Skeletal muscle tissue (tissue), 4 donors: ENCODE data around the gene NFATC2. TPM values are rescaled to one million over a fixed set of nuclear protein-coding genes. Genes with fewer than 3 reads are reported as not detected.
A peak's percentile ranks its signal among the peaks of the same experiment; 100 is the strongest.

Experiments used
- H3K27ac ChIP-seq: one replicate; pipeline ENCODE4 v1.7.0; 2013; ENCODE audit warnings: mild to moderate bottlenecking, low read depth, low read length, inconsistent platforms
- H3K27me3 ChIP-seq, 3 donors: one replicate each; pipeline ENCODE4 v1.7.0; 2013; ENCODE audit warnings: low read length in 3 of 3; ENCODE audit not compliant: control insufficient read depth in 3 of 3, insufficient read depth in 3 of 3
- H3K36me3 ChIP-seq, 3 donors: one replicate each; pipeline ENCODE4 v1.7.0; 2013; ENCODE audit warnings: low read length in 3 of 3; ENCODE audit not compliant: control insufficient read depth in 3 of 3, insufficient read depth in 3 of 3
- H3K4me1 ChIP-seq, 3 donors: one replicate each; pipeline ENCODE4 v1.7.0; 2013; ENCODE audit warnings: low read length in 3 of 3, mild to moderate bottlenecking in 3 of 3; ENCODE audit not compliant: control insufficient read depth in 3 of 3, insufficient read depth in 3 of 3
- H3K4me3 ChIP-seq, 3 donors: one replicate each; pipeline ENCODE4 v1.7.0; 2013; ENCODE audit warnings: low read length in 3 of 3
- H3K9ac ChIP-seq, 3 donors: one replicate each; pipeline ENCODE4 v1.7.0; 2013; ENCODE audit warnings: low read length in 3 of 3, mild to moderate bottlenecking in 3 of 3, moderate library complexity in 2 of 3, low read depth in 1 of 3
- H3K9me3 ChIP-seq, 3 donors: one replicate each; pipeline ENCODE4 v1.7.0; 2013; ENCODE audit warnings: low read length in 3 of 3; ENCODE audit not compliant: control insufficient read depth in 3 of 3
- total RNA-seq: library from RNA; depleted of rRNA; stranded (reverse); fragments of >200 nt; gene quantifications from one replicate; pipeline ENCODE4 v1.2.3, GENCODE V29; 2014
- donor health status: Osteomylitis.

Gene NFATC2
- total RNA-seq, 1 donor from 2014 or later = 3.1 TPM

DNA sequence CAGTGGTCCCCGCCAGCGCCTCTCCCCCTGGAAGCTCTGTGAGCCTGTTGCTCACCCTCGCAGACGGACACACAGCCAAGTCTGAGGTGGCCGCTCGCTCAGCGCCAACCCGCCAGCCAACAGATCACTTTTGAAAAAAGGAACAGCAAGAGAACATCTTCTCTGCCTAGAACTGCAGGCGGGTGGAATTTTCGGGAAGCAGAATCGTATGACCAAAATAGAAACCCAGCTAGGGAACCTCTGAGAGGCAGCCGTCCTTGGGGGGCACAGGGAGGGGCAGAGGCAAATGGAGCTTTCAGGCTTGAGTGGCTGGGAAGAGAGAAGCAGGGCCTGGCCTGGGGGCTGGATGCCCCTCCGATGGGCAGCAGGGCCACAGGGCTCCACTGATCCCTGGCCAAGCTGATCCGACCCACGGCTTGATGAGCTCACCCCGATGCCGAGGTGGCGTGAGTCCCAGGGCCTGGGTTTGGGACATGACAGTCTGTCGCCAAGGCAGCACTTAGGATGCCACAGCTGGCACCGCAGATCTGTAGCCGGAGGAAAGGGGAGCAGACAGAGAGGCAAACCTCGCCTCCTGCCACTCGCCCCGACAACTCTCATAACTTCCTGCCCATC, 9.8 kb downstream of the NFATC2 start:
- H3K27me3 ChIP-seq = no peaks in the 10 kb centered on the region
- H3K4me1 ChIP-seq = peaks cover 32 to 44% (median 40%) of the 10 kb centered on the region in 3 donors
- peaks cover 0 to 3% (median 0%) of the 10 kb centered on the region in 3 donors for H3K36me3 ChIP-seq
- H3K9me3 ChIP-seq = no peaks in the 10 kb centered on the region
- H3K4me3 ChIP-seq = peak overlapping the region in 2 of 3 donors; percentile 49 to 64
- peak overlapping the region; percentile 44 to 69 (median 65) for H3K9ac ChIP-seq
- H3K27ac ChIP-seq = peak overlapping the region; percentile 81

- H3K9ac ChIP-seq = peak overlapping the region; percentile 44 to 69 (median 65)
- peak overlapping the region in 2 of 3 donors; percentile 12 to 49 for H3K4me3 ChIP-seq
Measured at GRCh38 chr20:51531712-51532456, 10.6 kb downstream of the NFATC2 start.

GRCh38 chr20:51531141-51531710, 11.3 kb downstream of the NFATC2 start:
- Histone ChIP-seq H3K27me3 (no peaks in the 10 kb centered on the region), H3K27ac (no peak overlapping the region), H3K4me3 (no peak overlapping the region), H3K4me1 (peaks cover 24 to 39% (median 32%) of the 10 kb centered on the region in 3 donors), H3K9ac (no peak overlapping the region), H3K9me3 (no peaks in the 10 kb centered on the region), H3K36me3 (no peaks in the 10 kb centered on the region)

More at GRCh38 chr20:51531712-51532456, 10.6 kb downstream of the NFATC2 start:
- Histone ChIP-seq H3K27ac (peak overlapping the region; percentile 81), H3K27me3 (no peaks in the 10 kb centered on the region), H3K4me1 (peaks cover 31 to 42% (median 39%) of the 10 kb centered on the region in 3 donors), H3K9me3 (no peaks in the 10 kb centered on the region), H3K36me3 (no peaks in the 10 kb centered on the region)

- Histone ChIP-seq H3K4me3 (no peak overlapping the region), H3K4me1 (peaks cover 20 to 34% (median 30%) of the 10 kb centered on the region in 3 donors), H3K36me3 (no peaks in the 10 kb centered on the region), H3K27ac (no peak overlapping the region), H3K9ac (no peak overlapping the region), H3K9me3 (no peaks in the 10 kb centered on the region), H3K27me3 (no peaks in the 10 kb centered on the region)
Measured at GRCh38 chr20:51529758-51530157, 12.8 kb downstream of the NFATC2 start.

- H3K9me3 ChIP-seq = no peaks in the 10 kb centered on the region
- no peaks in the 10 kb centered on the region for H3K36me3 ChIP-seq
- no peak overlapping the region for H3K9ac ChIP-seq
- no peak overlapping the region for H3K27ac ChIP-seq
- peaks cover 20 to 34% (median 28%) of the 10 kb centered on the region in 3 donors for H3K4me1 ChIP-seq
- no peaks in the 10 kb centered on the region for H3K27me3 ChIP-seq
- H3K4me3 ChIP-seq = no peak overlapping the region
Measured at GRCh38 chr20:51529081-51529681, 13.3 kb downstream of the NFATC2 start.

DNA sequence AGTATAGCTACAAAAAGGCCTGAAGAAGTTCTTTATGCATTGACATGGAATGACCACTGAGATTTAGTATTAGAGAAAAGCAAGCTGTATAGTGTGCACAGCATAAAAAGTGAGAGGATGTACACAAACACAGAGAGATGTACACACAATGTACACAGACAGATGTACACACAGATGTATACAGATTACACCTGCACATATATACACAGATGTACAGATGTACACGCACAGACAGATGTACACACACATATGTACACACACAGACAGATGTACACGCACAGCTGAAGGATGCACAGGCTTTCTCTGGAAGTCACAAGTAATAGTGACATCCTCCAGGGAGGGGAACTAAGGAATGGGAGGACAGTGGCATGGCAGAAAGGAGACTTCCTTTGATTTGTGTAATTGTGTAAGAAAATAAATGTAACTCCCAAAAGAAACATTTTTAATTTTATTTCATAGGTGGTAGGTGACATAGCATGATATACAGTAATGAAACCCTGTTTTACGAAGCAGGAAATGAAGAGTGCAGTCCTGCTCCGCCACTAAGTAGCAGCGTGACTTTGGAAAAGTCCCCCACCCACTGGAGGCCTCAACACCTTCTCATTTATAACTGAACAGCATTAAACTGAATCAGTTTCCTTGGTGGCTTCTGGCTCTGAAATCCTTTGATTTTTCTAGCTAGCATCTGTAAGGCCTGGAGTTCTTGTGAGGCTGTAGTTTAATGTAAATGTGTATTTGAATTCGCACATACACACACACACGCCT, 14.1 kb downstream of the NFATC2 start:
- Histone ChIP-seq H3K27me3 (no peaks in the 10 kb centered on the region), H3K27ac (no peak overlapping the region), H3K36me3 (no peaks in the 10 kb centered on the region), H3K9me3 (no peaks in the 10 kb centered on the region), H3K4me3 (no peak overlapping the region), H3K9ac (no peak overlapping the region), H3K4me1 (peaks cover 18 to 31% (median 24%) of the 10 kb centered on the region in 3 donors)

- Histone ChIP-seq H3K27me3 (no peaks in the 10 kb centered on the region), H3K9ac (no peak overlapping the region), H3K4me3 (no peak overlapping the region), H3K9me3 (no peaks in the 10 kb centered on the region), H3K4me1 (peaks cover 4 to 14% (median 9%) of the 10 kb centered on the region in 3 donors), H3K36me3 (peaks cover 0 to 2% (median 0%) of the 10 kb centered on the region in 3 donors), H3K27ac (peak overlapping the region; percentile 19)
Measured at GRCh38 chr20:51526754-51527153, 15.8 kb downstream of the NFATC2 start.

DNA sequence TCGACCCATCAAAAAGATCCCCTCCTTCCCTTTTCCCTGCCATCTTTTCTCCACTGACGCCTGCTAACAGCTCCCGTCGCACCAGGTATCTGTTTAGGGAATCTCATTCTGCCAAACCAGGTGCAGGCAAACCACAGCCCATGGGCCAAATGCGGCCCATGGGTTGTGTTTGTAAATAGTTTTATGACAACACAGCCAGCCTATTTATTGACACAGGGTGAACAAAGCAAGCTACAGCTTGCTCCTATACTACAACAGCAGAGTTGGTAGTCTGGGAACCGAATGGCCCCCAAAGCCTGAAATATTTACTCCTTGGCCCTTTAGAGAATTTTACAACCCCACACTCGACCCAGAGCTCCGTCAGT, 16.4 kb downstream of the NFATC2 start:
- Histone ChIP-seq H3K4me1 (peaks cover 2 to 10% (median 7%) of the 10 kb centered on the region in 3 donors), H3K9me3 (no peaks in the 10 kb centered on the region), H3K27ac (peak overlapping the region; percentile 19), H3K4me3 (no peak overlapping the region), H3K36me3 (peaks cover 0 to 2% (median 0%) of the 10 kb centered on the region in 3 donors), H3K9ac (no peak overlapping the region), H3K27me3 (no peaks in the 10 kb centered on the region)

DNA sequence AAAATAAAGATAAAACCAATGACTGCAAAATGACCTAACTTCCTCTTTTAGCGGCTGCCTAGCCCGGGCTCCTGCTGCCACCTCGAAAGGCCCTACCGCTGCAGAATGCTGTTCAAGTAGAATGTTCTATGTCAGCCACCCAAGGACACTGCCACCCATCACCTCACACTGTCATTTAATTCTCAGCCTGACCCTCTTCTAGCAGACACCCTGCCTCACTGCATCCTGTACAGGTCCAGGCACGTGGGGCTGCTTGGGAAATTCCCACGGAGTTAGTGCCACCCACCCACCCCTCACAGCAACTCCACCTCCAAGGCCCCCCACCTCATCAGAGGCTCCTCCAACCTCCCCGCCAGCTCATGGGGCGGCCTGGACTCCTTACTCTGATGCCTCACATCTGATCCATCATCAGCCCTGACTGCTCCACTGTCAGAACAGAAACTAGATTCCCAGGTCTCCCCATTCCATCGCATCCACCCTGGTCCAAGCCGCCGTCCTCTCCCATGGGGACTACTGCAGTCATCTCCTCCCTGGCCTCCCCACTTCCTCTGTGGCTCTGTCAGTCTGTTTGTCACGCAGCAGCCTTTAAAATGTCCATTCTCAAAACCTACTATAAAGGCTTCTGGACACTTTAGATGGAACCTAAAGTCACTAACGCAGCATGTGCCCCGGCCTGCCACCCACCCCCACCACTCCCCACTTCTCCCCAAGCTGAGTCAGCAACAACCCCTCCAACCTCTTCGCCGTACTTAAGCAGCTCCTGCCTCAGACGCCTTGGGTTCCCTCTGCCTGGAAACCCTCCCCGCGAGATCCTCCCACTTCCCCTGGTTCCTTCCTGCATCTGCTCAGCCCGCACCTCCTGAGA, 17.0 kb downstream of the NFATC2 start:
- Histone ChIP-seq H3K27ac (peak overlapping the region; percentile 12), H3K9ac (no peak overlapping the region), H3K9me3 (no peaks in the 10 kb centered on the region), H3K4me3 (peak overlapping the region in 1 of 3 donors; percentile 51), H3K27me3 (no peaks in the 10 kb centered on the region), H3K4me1 (peaks cover 0 to 8% (median 4%) of the 10 kb centered on the region in 3 donors), H3K36me3 (peaks cover 0 to 2% (median 0%) of the 10 kb centered on the region in 3 donors)
